HEK293T (cell line): ENCODE results near the gene RUBCNL.

Experiments used
- BHLHE40 ChIP-seq: fragments of 450-650 bp; IDR thresholded peaks from 2 replicates; pipeline ENCODE4 v1.6.1; 2016; ENCODE audit warnings: mild to moderate bottlenecking, moderate library complexity, borderline replicate concordance
- ELF4 ChIP-seq: fragments of 450-650 bp; IDR thresholded peaks from 2 replicates; pipeline ENCODE4 v1.6.1; 2017; ENCODE audit warnings: antibody characterized with exemption
- FOXA1 ChIP-seq: fragments of 450-650 bp; IDR thresholded peaks from 2 replicates; pipeline ENCODE4 v1.6.1; 2016; ENCODE audit warnings: mild to moderate bottlenecking
- LEF1 ChIP-seq: fragments of 450-650 bp; IDR thresholded peaks from 2 replicates; pipeline ENCODE4 v1.6.1; 2017; ENCODE audit warnings: mild to moderate bottlenecking, borderline replicate concordance
- PKNOX1 ChIP-seq: fragments of 450-650 bp; IDR thresholded peaks from 2 replicates; pipeline ENCODE4 v1.6.1; 2016
- SP1 ChIP-seq: fragments of 450-650 bp; IDR thresholded peaks from 2 replicates; pipeline ENCODE4 v1.6.1; 2017
- SUZ12 ChIP-seq: fragments of 450-650 bp; IDR thresholded peaks from 2 replicates; pipeline ENCODE4 v1.6.1; 2016; ENCODE audit warnings: mild to moderate bottlenecking
- ZNF384 ChIP-seq: fragments of 450-650 bp; IDR thresholded peaks from 2 replicates; pipeline ENCODE4 v1.6.1; 2016

- TF ChIP-seq SUZ12 (no peak), SP1 (no peak), ZNF384 (no peak), BHLHE40 (no peak), ELF4 (no peak), LEF1 (no peak), PKNOX1 (no peak), FOXA1 (no peak)
Measured at GRCh38 chr13:46304546-46304945, 82.5 kb downstream of the RUBCNL start.
